GM19238 (cell line): ENCODE measurements around the gene CHPF2.

Source experiments
- DNase-seq: peaks from one replicate; pipeline ENCODE4 v3.0.0; 2011; ENCODE audit warnings: low spot score; ENCODE audit not compliant: insufficient read length

Gene CHPF2

GRCh38 chr7:151204383-151205032, 27.8 kb upstream of the CHPF2 start:
- DNase-seq: no peak

- no peak for DNase-seq
Observed at GRCh38 chr7:151205730-151206129, 26.6 kb upstream of the CHPF2 start.

- no peak for DNase-seq
Observed at GRCh38 chr7:151206914-151207313, 25.4 kb upstream of the CHPF2 start.

DNA sequence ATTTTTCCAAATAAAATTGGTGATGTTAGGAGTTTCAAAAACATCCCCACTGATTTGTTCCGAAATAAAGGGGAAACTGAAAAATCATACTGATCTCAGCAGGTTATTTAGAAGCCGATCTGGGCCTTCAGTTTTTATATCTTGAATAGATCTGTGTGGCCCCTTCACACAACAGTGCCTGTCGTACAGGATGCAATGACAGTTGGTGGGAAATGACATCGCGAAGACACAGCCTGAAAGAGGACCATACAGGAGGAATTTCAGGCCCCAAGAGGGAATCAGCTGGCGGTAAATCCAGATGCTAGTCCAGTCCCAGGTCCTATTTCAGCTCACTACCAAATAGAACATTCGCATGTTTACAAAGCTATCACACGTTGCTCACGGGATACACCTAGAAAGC, 25.0 kb upstream of the CHPF2 start:
- DNase-seq: no peak

DNA sequence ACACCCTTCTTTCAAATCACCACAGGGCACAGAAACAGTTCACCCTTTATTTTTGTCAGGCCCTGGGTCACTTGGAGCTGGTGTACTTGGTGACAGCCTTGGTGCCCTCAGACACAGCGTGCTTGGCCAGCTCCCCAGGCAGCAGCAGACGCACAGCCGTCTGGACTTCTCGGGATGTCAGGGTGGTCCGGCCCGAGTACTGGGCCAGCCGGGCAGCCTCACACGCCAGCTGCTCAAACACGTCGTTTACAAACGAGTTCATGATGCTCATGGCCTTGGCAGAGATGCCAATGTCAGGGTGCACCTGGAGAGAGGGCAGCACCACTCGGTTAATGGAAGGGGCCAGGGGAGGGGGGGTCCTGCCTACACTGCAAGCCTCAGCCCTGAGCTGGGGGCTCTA, 24.5 kb upstream of the CHPF2 start:
- no peak for DNase-seq

DNA sequence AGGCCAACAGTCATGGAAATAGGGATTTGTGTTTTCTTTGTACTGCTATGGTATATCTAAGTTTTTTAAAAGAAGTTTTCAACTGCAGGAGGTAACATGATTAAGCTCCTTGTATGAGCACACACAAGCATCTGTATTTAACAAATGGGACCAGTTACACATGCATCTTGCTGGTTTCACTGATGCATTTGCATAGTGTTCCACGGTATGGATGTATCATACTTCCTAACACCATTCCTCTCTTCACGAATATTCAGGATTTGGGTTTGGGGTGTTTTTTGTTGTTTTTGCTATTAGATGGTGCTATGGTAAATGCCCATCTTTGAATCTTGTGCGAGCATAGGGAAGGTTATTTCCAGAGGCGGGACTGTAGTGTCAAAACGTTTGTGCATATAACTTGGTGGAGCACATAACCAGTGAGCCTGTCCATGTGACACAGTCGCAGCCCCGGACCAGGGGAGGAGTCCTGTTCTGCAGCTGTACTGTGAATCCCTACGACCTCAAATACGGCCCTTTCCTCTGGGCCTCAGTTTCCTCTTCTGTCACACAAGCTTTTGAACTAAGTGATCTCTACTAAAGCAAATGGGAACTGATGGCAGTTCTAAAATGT, 23.9 kb upstream of the CHPF2 start:
- no peak for DNase-seq

DNA sequence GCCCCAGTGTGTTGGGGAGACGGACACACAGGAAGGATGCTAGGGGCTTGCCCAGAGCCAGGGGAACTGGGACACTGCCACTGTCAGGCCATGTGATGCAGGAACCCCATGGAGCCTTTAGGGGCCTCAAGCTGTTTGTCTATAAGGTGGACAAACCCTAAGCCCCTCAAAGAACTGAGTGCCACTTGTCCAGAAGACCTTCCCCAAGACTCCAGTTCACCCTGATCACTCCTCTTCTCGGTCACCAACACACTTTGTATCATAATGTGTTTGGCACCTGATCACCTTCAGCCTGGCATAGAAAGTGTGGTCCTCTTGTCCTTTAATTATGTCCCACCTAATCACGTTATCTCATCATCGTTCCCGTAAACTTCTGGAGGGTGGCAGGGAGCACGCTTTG, 22.7 kb upstream of the CHPF2 start:
- DNase-seq: no peak

GRCh38 chr7:151210087-151210854, 22.0 kb upstream of the CHPF2 start, which contains the start of gene H2BK1:
TSS of gene H2BK1 (minus strand) at chr7:151210488. CDS start at chr7:151210318, 170 bp downstream.
- DNase-seq: no peak

GRCh38 chr7:151211155-151211772, 21.0 kb upstream of the CHPF2 start:
- DNase-seq: no peak

DNA sequence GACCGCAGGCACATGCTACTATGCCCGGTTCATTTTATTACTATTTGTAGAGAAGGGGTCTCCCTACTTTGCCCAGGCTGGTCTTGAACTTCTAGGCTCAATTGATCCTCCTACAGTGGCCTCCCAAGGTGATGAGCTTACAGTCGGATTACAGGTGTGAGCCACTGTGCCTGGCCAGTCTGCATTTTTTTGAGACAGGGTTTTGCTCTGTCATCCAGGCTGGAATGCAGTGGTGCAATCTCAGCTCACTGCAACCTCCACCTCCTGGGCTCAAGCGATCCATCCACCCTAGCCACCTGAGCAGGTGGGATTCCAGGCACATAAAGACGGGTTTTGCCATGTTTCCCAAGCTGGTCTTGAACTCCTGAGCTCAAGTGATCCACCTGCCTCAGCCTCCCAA, 19.7 kb upstream of the CHPF2 start:
- DNase-seq: no peak

GRCh38 chr7:151213826-151214225, 18.5 kb upstream of the CHPF2 start:
- DNase-seq: no peak

DNA sequence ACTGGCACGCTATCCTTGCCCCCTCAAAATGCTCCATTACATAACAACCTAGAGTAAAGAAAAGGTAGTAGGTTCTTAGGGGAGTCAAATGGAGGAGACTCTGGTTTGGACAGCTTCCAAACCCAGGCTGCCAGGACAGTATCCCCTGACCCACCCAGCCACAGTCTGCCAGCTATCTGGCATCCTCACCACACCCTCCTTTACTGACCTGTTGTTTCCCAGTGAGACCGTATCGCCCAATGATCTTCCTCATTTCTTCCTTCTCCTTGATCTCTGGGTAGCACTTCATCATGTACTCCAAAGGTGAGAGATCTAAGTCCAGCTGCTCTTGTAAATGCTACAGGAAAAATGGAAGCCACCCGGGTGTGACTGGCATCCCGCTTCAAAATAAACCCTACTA, 16.9 kb upstream of the CHPF2 start:
- DNase-seq: no peak

DNA sequence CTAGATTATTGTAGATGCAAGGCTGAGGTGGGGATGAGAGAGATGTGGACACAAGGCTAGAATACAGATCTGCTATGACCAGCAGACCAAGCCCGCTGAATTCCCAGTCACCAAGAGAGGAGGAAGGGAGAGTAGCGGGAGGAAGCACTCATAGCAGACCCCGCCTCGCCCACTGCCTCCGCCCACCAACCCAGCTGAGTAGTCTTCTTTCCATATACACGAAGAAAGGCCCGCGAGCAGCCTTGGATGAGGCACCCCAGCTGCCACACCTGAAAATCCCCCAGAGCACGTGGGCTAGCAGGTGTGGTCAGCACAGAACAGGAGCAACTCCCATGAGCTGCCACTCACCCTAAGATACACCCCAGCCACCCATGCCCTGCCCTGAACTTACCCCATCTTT, 14.1 kb upstream of the CHPF2 start:
- no peak for DNase-seq

- DNase-seq: no peak
Observed at GRCh38 chr7:151223728-151224127, 8.6 kb upstream of the CHPF2 start.

DNA sequence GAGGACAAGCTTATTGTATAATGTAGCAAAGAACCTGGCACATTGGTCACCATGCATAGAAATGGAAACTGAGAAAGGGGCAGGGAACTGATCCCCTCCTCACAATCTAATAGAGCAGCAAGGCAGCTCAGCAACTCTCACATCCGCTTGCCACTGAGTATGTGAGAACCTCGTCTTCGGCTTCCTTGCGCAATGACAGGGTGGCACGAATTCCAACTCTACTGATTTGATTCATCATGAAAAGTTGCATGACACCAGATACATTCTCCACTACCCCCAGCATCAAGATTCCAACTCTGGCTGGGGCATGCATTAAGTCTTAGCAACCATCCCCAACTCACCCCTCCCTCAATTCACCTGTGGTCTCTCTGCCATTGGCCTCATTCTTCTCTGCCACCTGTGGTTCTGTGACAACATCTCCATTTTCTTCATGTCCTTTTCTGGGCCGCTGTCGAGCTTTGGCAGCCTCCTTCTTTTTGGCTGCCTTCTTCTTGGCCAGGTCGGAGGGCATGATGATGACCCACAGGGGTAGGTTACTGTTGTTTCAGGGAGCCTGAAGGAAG, 6.3 kb upstream of the CHPF2 start:
- no peak for DNase-seq

- no peak for DNase-seq
Observed at GRCh38 chr7:151226560-151226874, 5.8 kb upstream of the CHPF2 start.

DNA sequence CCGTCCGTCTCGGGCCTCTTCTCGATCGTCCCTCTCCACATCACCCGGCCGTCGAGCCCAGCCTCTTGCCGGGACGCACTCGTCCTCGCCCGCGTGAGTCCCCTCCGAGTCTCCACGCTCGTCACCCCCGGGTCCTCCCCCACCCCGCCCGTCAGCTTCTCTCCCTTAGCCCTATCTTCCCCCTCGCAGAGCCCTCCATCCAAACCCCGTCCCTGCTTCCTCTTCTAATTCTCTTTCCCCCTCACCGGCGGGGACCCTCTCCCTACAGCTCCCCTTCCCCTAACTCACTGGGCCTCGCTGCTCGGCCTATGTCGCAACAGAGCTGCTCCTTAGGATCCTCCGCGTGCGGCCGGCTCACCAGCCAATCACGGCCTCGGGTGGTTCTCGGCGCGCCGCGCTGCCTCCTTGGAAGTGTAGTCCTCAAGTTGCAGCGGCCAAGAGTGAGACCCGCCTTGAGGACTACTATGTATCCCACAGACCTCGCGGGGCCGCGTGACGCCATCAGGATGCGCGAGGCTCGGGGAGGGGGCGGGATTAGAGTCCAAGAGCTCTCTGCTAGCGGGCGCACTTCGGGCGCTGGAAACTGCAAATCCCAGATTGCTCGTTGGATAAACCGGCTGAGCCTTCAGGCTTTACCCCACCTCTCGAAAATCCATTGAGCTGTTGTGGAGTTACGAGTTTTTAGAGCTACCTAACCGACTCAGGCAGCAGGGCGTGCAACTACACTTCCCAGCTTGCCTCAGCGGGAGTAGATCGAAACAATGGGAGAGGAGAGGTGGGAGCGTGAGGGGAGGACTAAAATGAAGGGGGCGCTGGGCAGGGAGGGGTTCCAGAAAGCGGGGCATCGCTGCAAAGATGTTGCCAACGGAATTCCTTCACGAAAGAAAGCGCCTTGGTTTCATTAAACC, 5.2 kb upstream of the CHPF2 start, which contains the start of gene ABCF2:
Gene ABCF2 (minus strand): TSS at position 331 of the 908 bp plus-strand sequence. CDS start 747 bp downstream, outside the sequence.
- peak; percentile 97 for DNase-seq

DNA sequence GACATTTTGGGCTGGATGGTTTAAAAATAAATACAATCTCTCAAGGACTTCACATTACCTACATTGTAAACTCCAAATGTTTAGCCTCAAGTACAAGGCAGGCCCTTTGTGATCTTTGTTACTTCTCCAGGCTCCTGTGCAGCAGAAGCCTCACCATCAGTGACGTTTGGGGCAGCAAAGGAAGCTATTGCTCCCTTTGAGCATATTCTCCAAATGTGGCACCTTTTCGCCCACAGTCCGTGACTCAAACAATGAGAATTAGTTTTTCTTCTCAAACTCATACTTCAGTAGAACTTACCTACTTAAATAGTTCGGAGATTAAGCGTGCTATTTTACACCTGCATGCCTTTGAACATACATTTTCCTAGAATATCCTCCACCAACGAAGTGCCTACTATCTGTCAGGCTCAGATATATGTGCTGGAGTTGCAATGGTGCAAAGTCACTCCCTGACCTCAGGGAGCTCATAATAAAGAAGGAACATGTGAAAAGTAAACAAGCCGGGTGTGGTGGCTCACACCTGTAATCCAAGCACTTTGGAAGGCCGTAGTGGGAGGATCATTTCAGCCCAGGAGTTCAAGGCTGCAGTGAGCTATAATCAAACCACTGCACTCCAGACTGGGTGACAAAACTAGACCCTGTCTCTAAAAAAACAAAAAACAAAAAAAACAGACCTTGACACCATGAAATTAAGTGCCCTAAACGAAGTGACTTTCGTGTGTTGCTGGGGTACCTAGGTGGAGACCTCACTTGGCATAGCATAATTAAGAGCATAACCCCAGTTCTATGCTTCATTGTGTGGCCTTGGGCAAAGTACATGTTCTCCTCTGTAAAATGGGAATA, 4.0 kb upstream of the CHPF2 start:
- DNase-seq: no peak

DNA sequence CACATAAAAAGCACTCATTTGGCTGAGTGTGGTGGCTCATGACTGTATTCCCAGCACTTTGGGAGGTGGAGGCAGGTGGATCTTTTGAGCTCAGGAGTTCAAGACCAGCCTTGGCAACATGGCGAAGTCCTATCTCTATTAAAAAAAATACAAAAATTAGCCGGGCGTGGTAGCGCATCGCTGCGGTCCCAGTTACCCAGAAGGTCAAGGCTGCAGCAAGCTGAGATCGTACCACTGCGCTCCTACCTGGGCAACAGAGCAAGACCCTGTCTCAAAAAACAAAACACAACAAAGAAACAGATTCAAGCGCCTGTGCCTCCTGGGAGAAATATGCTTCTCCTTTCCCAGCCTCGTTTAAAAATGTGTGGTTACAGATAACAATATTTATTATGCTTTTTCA, 3.0 kb upstream of the CHPF2 start:
- no peak for DNase-seq

DNA sequence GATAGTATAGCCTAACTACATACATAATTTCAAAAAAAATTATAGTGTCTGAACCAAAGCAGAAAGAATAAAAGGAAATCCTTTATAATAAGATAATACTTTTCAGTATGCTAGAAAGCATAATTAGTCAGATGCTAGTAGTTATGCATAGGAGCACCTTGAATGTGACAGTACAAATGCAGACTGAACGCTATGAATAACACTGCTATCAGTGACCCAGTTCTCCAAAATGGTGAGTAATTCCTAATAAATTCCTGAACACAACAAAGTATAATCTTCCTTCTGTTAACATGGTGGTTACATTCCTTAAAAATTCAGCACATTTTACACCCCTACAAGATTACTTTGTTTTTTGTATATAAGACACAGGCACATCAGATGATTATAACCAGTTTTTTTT, 1.2 kb upstream of the CHPF2 start:
- DNase-seq: no peak
